HEK293 (cell line): ENCODE results near the gene SMIM33.

Source experiments
- CTCF ChIA-PET: fragments of 350-600 bp; formaldehyde crosslinking; extraction: SDS; loops from one replicate; lab custom pipeline; 2021; ENCODE audit warnings: antibody characterized with exemption; lab: Yijun Ruan, JAX
- POLR2A ChIA-PET: fragments of 300-600 bp; formaldehyde crosslinking; extraction: SDS; loops from one replicate; lab custom pipeline; 2020; ENCODE audit warnings: antibody characterized with exemption, inconsistent platforms; lab: Yijun Ruan, JAX
- H3K27ac ChIP-seq: fragments of 200-500 bp; sonication (Bioruptor generic); 2 replicates; pipeline ENCODE4 v1.5.1; 2014; ENCODE audit warnings: low read depth, low read length, control low read depth, inconsistent platforms; ENCODE audit errors: extremely low read depth
- H3K36me3 ChIP-seq, 2 experiments: fragments of 200-500 bp in 1 of 2; sonication (Bioruptor generic) in 1 of 2; 1 replicate in 1 of 2; 2 replicates in 1 of 2; pipeline ENCODE4 v1.5.1; 2014 to 2017; ENCODE audit warnings: inconsistent platforms in 2 of 2, low read length in 2 of 2; ENCODE audit not compliant: control insufficient read depth in 2 of 2, insufficient read depth in 1 of 2
- H3K4me1 ChIP-seq: fragments of 200-500 bp; sonication (Bioruptor generic); 2 replicates; pipeline ENCODE4 v1.5.1; 2014; ENCODE audit warnings: mild to moderate bottlenecking, low read length, inconsistent platforms; ENCODE audit not compliant: control insufficient read depth, insufficient read depth
- H3K4me3 ChIP-seq: 2 replicates; pipeline ENCODE4 v1.5.1; 2011; ENCODE audit warnings: low read depth, mild to moderate bottlenecking, control low read depth, low read length, moderate library complexity
- H3K9me3 ChIP-seq: fragments of 200-500 bp; sonication (Bioruptor generic); 2 replicates; pipeline ENCODE4 v1.5.1; 2014; ENCODE audit warnings: low read depth, low read length, inconsistent platforms; ENCODE audit not compliant: control insufficient read depth, insufficient read depth
- OSR2 ChIP-seq: fragments of 450-650 bp; formaldehyde crosslinking; IDR thresholded peaks from 2 replicates; pipeline ENCODE4 v1.5.1; 2016; ENCODE audit warnings: missing biosample characterization, missing genetic modification characterization
- PRDM1 ChIP-seq: fragments of 450-650 bp; formaldehyde crosslinking; IDR thresholded peaks from 2 replicates; pipeline ENCODE4; 2016; ENCODE audit warnings: missing biosample characterization, missing genetic modification characterization
- SP2 ChIP-seq: fragments of 450-650 bp; formaldehyde crosslinking; IDR thresholded peaks from 2 replicates; pipeline ENCODE4 v1.5.1; 2016; ENCODE audit warnings: missing biosample characterization, missing genetic modification characterization
- SP3 ChIP-seq: fragments of 450-650 bp; formaldehyde crosslinking; IDR thresholded peaks from 2 replicates; pipeline ENCODE4 v1.5.1; 2016; ENCODE audit warnings: missing biosample characterization, missing genetic modification characterization
- WT1 ChIP-seq: fragments of 450-650 bp; formaldehyde crosslinking; IDR thresholded peaks from 2 replicates; pipeline ENCODE4 v1.5.1; 2016; ENCODE audit warnings: missing biosample characterization, missing genetic modification characterization
- ZBTB17 ChIP-seq: fragments of 450-650 bp; formaldehyde crosslinking; IDR thresholded peaks from 2 replicates; pipeline ENCODE4 v1.5.1; 2016; ENCODE audit warnings: missing biosample characterization, missing genetic modification characterization
- ZBTB8A ChIP-seq: fragments of 450-650 bp; formaldehyde crosslinking; IDR thresholded peaks from 2 replicates; pipeline ENCODE4 v1.5.1; 2016; ENCODE audit warnings: missing biosample characterization, missing genetic modification characterization
- ZNF24 ChIP-seq: fragments of 450-650 bp; formaldehyde crosslinking; IDR thresholded peaks from 2 replicates; pipeline ENCODE4 v1.5.1; 2016; ENCODE audit warnings: missing biosample characterization, missing genetic modification characterization
- ZNF292 ChIP-seq: fragments of 450-650 bp; formaldehyde crosslinking; IDR thresholded peaks from 2 replicates; pipeline ENCODE4 v1.5.1; 2016; ENCODE audit warnings: low read depth, missing biosample characterization, missing genetic modification characterization, borderline replicate concordance
- ZNF366 ChIP-seq: fragments of 450-650 bp; formaldehyde crosslinking; conservative IDR thresholded peaks from 2 replicates; pipeline ENCODE4 v1.5.1; 2016; ENCODE audit warnings: missing biosample characterization, missing genetic modification characterization
- ZNF600 ChIP-seq: fragments of 450-650 bp; formaldehyde crosslinking; IDR thresholded peaks from 2 replicates; pipeline ENCODE4 v1.5.1; 2016; ENCODE audit warnings: missing biosample characterization, missing genetic modification characterization
- ZNF610 ChIP-seq: fragments of 450-650 bp; formaldehyde crosslinking; IDR thresholded peaks from 2 replicates; pipeline ENCODE4 v1.5.1; 2016; ENCODE audit warnings: missing biosample characterization, missing genetic modification characterization, borderline replicate concordance
- ZNF621 ChIP-seq: fragments of 450-650 bp; formaldehyde crosslinking; IDR thresholded peaks from 2 replicates; pipeline ENCODE4 v1.5.1; 2017; ENCODE audit warnings: missing biosample characterization, missing genetic modification characterization
- ZNF623 ChIP-seq: fragments of 450-650 bp; formaldehyde crosslinking; IDR thresholded peaks from 2 replicates; pipeline ENCODE4 v1.5.1; 2016; ENCODE audit warnings: missing biosample characterization, missing genetic modification characterization
- ZXDB ChIP-seq: fragments of 450-650 bp; formaldehyde crosslinking; IDR thresholded peaks from 2 replicates; pipeline ENCODE4 v1.5.1; 2016; ENCODE audit warnings: missing biosample characterization, missing genetic modification characterization
- TF ChIP-seq, protein P1 (sequence below): fragments of 450-650 bp; formaldehyde crosslinking; IDR thresholded peaks from 2 replicates; pipeline ENCODE4 v1.5.0; 2017; ENCODE audit warnings: missing biosample characterization, missing genetic modification characterization, borderline replicate concordance
- TF ChIP-seq, protein P2 (sequence below): fragments of 450-650 bp; formaldehyde crosslinking; IDR thresholded peaks from 2 replicates; pipeline ENCODE4 v1.5.1; 2017; ENCODE audit warnings: missing biosample characterization, missing genetic modification characterization
- TF ChIP-seq, protein P3 (sequence below): fragments of 450-650 bp; formaldehyde crosslinking; IDR thresholded peaks from 2 replicates; pipeline ENCODE4 v1.5.1; 2016; ENCODE audit warnings: missing biosample characterization, missing genetic modification characterization
- TF ChIP-seq, protein P4 (sequence below): fragments of 450-650 bp; formaldehyde crosslinking; IDR thresholded peaks from 2 replicates; pipeline ENCODE4 v1.5.1; 2016; ENCODE audit warnings: missing biosample characterization, missing genetic modification characterization
- TF ChIP-seq, protein P5 (sequence below): fragments of 450-650 bp; formaldehyde crosslinking; IDR thresholded peaks from 2 replicates; pipeline ENCODE4 v1.5.1; 2016; ENCODE audit warnings: missing biosample characterization, missing genetic modification characterization
- TF ChIP-seq, protein P6 (sequence below): fragments of 450-650 bp; formaldehyde crosslinking; IDR thresholded peaks from 2 replicates; pipeline ENCODE4 v1.5.1; 2017; ENCODE audit warnings: missing biosample characterization, missing genetic modification characterization

The SMIM33 gene

DNA sequence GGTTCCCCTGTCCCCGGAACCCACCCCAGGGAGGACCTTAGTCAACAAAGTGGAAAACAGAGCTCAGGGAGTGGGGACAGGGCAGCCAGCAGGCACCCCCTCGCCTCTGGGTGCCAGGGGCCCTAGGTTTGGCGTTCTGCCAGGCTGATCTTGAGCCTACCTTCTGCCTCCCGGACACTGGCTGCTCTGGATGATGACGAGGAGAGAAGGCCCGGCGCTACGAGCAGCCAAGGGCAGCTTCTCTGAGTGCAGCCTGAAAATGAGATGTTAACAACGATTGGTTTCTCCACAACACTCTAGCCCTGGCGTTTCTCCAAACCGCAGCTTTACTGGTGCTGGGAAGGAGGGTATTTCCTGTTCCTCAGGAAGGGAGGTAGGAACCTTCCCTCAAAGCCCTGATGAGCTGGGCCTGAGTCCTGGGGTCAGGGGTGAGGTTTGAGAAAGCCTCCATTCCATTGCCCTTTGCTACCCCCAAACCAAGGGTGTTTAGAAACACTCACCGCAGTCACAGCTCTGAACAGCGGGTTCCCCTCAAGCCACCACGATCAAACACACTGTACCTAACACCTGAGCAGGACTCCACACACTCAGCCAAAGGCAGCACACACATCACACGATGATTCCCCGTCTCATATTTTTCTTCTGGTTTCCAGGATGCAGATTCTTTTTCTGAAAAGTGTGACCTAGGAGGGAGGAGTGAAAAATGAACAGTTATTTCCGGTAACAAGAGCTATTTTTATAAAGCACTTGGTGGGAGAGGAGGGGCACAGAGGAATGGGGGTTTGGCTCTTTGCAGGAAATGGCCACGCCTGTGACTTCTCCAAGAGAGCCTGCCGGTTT lies 11.5 kb downstream of the SMIM33 start, which contains the start of gene STING1:
STING1 (minus strand) TSS at position 709 of the 840 bp plus-strand sequence. CDS start 1,054 bp downstream, outside the sequence.
- peak within 1 kb of the TSS; percentile 93 for H3K27ac ChIP-seq
- CTCF ChIA-PET, result interaction anchor here (1.0 to 4.1 kb wide), 4 partner anchors 13 to 60 kb away, joined by 4 to 24 read pairs (median 13); no protein-coding TSS in a partner anchor
- peak; percentile 100 for TF ChIP-seq ZBTB17
- peak; percentile 76 for TF ChIP-seq WT1 (tag by site-specific recombination)
- TF ChIP-seq, protein P1, sequence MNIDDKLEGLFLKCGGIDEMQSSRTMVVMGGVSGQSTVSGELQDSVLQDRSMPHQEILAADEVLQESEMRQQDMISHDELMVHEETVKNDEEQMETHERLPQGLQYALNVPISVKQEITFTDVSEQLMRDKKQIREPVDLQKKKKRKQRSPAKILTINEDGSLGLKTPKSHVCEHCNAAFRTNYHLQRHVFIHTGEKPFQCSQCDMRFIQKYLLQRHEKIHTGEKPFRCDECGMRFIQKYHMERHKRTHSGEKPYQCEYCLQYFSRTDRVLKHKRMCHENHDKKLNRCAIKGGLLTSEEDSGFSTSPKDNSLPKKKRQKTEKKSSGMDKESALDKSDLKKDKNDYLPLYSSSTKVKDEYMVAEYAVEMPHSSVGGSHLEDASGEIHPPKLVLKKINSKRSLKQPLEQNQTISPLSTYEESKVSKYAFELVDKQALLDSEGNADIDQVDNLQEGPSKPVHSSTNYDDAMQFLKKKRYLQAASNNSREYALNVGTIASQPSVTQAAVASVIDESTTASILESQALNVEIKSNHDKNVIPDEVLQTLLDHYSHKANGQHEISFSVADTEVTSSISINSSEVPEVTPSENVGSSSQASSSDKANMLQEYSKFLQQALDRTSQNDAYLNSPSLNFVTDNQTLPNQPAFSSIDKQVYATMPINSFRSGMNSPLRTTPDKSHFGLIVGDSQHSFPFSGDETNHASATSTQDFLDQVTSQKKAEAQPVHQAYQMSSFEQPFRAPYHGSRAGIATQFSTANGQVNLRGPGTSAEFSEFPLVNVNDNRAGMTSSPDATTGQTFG (tag by site-specific recombination), result no peak
- TF ChIP-seq ZBTB8A, result peak; percentile 62; the same call in 1 of the 2 replicates
- TF ChIP-seq ZXDB (tag by site-specific recombination), result peak; percentile 90
- TF ChIP-seq, protein P2, sequence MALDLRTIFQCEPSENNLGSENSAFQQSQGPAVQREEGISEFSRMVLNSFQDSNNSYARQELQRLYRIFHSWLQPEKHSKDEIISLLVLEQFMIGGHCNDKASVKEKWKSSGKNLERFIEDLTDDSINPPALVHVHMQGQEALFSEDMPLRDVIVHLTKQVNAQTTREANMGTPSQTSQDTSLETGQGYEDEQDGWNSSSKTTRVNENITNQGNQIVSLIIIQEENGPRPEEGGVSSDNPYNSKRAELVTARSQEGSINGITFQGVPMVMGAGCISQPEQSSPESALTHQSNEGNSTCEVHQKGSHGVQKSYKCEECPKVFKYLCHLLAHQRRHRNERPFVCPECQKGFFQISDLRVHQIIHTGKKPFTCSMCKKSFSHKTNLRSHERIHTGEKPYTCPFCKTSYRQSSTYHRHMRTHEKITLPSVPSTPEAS (tag by site-specific recombination), result 0 out of 2 replicates have a peak, but pooled peaks have one; percentile 37
- TF ChIP-seq SP3 (tag by site-specific recombination), result peak; percentile 54
- no peak for TF ChIP-seq ZNF292 (tag by site-specific recombination)
- TF ChIP-seq, protein P3, sequence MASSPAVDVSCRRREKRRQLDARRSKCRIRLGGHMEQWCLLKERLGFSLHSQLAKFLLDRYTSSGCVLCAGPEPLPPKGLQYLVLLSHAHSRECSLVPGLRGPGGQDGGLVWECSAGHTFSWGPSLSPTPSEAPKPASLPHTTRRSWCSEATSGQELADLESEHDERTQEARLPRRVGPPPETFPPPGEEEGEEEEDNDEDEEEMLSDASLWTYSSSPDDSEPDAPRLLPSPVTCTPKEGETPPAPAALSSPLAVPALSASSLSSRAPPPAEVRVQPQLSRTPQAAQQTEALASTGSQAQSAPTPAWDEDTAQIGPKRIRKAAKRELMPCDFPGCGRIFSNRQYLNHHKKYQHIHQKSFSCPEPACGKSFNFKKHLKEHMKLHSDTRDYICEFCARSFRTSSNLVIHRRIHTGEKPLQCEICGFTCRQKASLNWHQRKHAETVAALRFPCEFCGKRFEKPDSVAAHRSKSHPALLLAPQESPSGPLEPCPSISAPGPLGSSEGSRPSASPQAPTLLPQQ (tag by site-specific recombination), result peak; percentile 69
- peak; percentile 94 for TF ChIP-seq ZNF600 (tag by site-specific recombination)
- TF ChIP-seq, protein P4, sequence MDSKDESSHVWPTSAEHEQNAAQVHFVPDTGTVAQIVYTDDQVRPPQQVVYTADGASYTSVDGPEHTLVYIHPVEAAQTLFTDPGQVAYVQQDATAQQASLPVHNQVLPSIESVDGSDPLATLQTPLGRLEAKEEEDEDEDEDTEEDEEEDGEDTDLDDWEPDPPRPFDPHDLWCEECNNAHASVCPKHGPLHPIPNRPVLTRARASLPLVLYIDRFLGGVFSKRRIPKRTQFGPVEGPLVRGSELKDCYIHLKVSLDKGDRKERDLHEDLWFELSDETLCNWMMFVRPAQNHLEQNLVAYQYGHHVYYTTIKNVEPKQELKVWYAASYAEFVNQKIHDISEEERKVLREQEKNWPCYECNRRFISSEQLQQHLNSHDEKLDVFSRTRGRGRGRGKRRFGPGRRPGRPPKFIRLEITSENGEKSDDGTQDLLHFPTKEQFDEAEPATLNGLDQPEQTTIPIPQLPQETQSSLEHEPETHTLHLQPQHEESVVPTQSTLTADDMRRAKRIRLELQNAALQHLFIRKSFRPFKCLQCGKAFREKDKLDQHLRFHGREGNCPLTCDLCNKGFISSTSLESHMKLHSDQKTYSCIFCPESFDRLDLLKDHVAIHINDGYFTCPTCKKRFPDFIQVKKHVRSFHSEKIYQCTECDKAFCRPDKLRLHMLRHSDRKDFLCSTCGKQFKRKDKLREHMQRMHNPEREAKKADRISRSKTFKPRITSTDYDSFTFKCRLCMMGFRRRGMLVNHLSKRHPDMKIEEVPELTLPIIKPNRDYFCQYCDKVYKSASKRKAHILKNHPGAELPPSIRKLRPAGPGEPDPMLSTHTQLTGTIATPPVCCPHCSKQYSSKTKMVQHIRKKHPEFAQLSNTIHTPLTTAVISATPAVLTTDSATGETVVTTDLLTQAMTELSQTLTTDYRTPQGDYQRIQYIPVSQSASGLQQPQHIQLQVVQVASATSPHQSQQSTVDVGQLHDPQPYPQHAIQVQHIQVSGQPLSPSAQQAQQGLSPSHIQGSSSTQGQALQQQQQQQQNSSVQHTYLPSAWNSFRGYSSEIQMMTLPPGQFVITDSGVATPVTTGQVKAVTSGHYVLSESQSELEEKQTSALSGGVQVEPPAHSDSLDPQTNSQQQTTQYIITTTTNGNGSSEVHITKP (tag by site-specific recombination), result peak; percentile 91
- TF ChIP-seq ZNF610 (tag by site-specific recombination), result peak; percentile 50; the same call in 1 of the 2 replicates
- TF ChIP-seq, protein P5, sequence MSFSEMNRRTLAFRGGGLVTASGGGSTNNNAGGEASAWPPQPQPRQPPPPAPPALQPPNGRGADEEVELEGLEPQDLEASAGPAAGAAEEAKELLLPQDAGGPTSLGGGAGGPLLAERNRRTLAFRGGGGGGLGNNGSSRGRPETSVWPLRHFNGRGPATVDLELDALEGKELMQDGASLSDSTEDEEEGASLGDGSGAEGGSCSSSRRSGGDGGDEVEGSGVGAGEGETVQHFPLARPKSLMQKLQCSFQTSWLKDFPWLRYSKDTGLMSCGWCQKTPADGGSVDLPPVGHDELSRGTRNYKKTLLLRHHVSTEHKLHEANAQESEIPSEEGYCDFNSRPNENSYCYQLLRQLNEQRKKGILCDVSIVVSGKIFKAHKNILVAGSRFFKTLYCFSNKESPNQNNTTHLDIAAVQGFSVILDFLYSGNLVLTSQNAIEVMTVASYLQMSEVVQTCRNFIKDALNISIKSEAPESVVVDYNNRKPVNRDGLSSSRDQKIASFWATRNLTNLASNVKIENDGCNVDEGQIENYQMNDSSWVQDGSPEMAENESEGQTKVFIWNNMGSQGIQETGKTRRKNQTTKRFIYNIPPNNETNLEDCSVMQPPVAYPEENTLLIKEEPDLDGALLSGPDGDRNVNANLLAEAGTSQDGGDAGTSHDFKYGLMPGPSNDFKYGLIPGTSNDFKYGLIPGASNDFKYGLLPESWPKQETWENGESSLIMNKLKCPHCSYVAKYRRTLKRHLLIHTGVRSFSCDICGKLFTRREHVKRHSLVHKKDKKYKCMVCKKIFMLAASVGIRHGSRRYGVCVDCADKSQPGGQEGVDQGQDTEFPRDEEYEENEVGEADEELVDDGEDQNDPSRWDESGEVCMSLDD (tag by site-specific recombination), result peak; percentile 50; the same call in 1 of the 2 replicates
- TF ChIP-seq ZNF623 (tag by site-specific recombination), result 0 out of 2 replicates have a peak, but pooled peaks have one; percentile 27
- TF ChIP-seq, protein P6, sequence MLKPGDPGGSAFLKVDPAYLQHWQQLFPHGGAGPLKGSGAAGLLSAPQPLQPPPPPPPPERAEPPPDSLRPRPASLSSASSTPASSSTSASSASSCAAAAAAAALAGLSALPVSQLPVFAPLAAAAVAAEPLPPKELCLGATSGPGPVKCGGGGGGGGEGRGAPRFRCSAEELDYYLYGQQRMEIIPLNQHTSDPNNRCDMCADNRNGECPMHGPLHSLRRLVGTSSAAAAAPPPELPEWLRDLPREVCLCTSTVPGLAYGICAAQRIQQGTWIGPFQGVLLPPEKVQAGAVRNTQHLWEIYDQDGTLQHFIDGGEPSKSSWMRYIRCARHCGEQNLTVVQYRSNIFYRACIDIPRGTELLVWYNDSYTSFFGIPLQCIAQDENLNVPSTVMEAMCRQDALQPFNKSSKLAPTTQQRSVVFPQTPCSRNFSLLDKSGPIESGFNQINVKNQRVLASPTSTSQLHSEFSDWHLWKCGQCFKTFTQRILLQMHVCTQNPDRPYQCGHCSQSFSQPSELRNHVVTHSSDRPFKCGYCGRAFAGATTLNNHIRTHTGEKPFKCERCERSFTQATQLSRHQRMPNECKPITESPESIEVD, result no peak
- peak; percentile 75 for TF ChIP-seq ZNF24 (tag by site-specific recombination)
- TF ChIP-seq ZNF621 (tag by site-specific recombination), result no peak
- TF ChIP-seq ZNF366 (tag by site-specific recombination), result peak; percentile 96
- TF ChIP-seq PRDM1, result peak; percentile 49; the same call in 1 of the 2 replicates
- TF ChIP-seq SP2 (tag by site-specific recombination), result peak; percentile 73
- TF ChIP-seq OSR2 (tag by site-specific recombination), result peak; percentile 63; the same call in 1 of the 2 replicates

More for the DNA sequence above, 11.5 kb downstream of the SMIM33 start, which contains the start of gene STING1:
- Histone ChIP-seq H3K4me3 (peak within 1 kb of the TSS; percentile 14; the same call in 1 of the 2 replicates), H3K4me1 (peaks cover 15% of the 10 kb centered on the region), H3K36me3 (peaks cover 15 to 32% of the 10 kb centered on the region in 2 experiments; a peak in 2 of 3 replicates), H3K9me3 (no peaks in the 10 kb centered on the region)
- POLR2A ChIA-PET, result interaction anchor here (0.7 to 1.9 kb wide), 13 partner anchors 8 to 208 kb away, joined by 3 to 21 read pairs (median 4); partner anchors contain the start of genes DNAJC18, MATR3 and SPATA24
